Motor neuron (in vitro differentiated cells): Measurements from ENCODE around the gene TLR9. TPM values are rescaled to one million over a fixed set of nuclear protein-coding genes. Genes with fewer than 3 reads are reported as not detected.
"Not testable (repeated sequence)": the region's sequence is repeated elsewhere in the genome, so short reads cannot be mapped to it uniquely, and the experiment has no call there.

Experiments used
- ATAC-seq, 8 experiments: fragments of 200-7000 bp; cut with Tn5 transposase; replicated peaks in 6 of 8; 2 replicates each; pipeline ENCODE4 v1.8.0; 2021; ENCODE audit warnings: mild to moderate bottlenecking in 8 of 8, moderate library complexity in 8 of 8
- H3K27ac ChIP-seq, 2 donors: fragments of 250-450 bp; sonication (Bioruptor Pico); 2 replicates each; pipeline ENCODE4 v1.9.0; 2021; ENCODE audit warnings: antibody characterized with exemption in 2 of 2, mild to moderate bottlenecking in 2 of 2, moderate library complexity in 1 of 2
- H3K4me1 ChIP-seq, 2 donors: fragments of 250-450 bp; sonication (Bioruptor Pico); replicated peaks in 1 of 2; 2 replicates each; pipeline ENCODE4 v1.6.1; 2021; ENCODE audit warnings: antibody characterized with exemption in 2 of 2, mild to moderate bottlenecking in 2 of 2, moderate library complexity in 1 of 2
- H3K4me3 ChIP-seq, 5 donors: fragments of 250-450 bp; sonication (Bioruptor Pico); 2 replicates each; pipeline ENCODE4 v1.9.0; 2021; ENCODE audit warnings: antibody characterized with exemption in 5 of 5, mild to moderate bottlenecking in 5 of 5, moderate library complexity in 4 of 5
- WGBS, 10 experiments: fragments of 450-650 bp; shearing (Covaris generic); methylation state at CpG; one replicate each; pipeline ENCODE4 v1.0.0; 2022; 5-methylcytosine and 5-hydroxymethylcytosine counted together
- in situ Hi-C, 9 experiments: fragments of 400-800 bp; cut with MboI; loops; one replicate each; pipeline ENCODE4 v1.15.0; 2021; ENCODE audit warnings: low sequenced_read_pairs in 9 of 9, low pct_unique_long_range_greater_than_20kb in 2 of 9; ENCODE audit not compliant: unreplicated experiment in 9 of 9
- total RNA-seq, 8 experiments: library from RNA; unstranded; fragments of 300-600 nt; gene quantifications; 2 replicates each; pipeline versions ENCODE4 v1.2.3 to v1.2.4, GENCODE V29; 2022

Gene TLR9, protein sequence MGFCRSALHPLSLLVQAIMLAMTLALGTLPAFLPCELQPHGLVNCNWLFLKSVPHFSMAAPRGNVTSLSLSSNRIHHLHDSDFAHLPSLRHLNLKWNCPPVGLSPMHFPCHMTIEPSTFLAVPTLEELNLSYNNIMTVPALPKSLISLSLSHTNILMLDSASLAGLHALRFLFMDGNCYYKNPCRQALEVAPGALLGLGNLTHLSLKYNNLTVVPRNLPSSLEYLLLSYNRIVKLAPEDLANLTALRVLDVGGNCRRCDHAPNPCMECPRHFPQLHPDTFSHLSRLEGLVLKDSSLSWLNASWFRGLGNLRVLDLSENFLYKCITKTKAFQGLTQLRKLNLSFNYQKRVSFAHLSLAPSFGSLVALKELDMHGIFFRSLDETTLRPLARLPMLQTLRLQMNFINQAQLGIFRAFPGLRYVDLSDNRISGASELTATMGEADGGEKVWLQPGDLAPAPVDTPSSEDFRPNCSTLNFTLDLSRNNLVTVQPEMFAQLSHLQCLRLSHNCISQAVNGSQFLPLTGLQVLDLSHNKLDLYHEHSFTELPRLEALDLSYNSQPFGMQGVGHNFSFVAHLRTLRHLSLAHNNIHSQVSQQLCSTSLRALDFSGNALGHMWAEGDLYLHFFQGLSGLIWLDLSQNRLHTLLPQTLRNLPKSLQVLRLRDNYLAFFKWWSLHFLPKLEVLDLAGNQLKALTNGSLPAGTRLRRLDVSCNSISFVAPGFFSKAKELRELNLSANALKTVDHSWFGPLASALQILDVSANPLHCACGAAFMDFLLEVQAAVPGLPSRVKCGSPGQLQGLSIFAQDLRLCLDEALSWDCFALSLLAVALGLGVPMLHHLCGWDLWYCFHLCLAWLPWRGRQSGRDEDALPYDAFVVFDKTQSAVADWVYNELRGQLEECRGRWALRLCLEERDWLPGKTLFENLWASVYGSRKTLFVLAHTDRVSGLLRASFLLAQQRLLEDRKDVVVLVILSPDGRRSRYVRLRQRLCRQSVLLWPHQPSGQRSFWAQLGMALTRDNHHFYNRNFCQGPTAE
- total RNA-seq: under 1 TPM in 6 of 8 experiments, not detected in 2; 0.08 to 0.29 (median 0.17) TPM

DNA sequence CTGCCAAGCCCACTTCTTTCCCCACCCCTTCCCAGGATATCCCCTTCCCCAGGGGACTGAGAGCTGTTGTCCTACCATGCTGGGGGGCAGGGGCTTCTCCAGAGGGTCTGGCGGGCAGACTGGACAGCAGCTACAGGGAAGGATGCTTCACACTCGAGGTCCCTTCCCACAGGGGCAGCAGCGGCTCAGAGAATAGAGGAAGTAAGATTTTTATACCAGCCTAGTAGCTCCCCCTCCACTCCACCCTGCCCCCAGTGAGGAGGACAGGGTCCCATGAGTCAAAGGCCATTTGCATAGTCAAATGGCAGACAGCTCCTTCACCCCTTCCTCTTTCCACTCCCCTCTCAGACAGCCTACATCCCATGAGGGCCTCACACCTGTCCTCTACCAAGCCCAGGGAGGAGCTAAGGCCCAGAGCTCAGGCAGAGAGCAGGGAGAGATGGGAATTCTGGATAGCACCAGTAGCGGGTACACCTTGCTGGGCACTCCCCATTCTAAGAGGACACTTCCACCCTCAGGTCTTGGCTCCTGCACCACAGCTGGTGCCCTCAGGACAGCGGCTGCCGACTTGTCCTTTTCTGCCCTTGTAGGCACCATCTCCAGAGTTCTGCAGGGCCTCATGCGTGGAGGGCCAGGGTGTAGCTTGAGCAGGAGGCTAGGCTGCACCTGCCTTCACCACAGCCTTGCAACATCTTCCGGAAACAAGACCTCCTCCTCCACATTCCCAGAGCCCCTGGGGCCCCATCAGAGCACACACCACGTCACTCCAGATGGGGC, at the start of gene TLR9:
Gene TLR9, minus strand, starts transcription at position 194 of the 777 bp plus-strand sequence. Its CDS starts 116 bp downstream, at position 78.
- peak in 3 of 8 experiments; percentile 5 to 20 (median 8) for ATAC-seq
- in situ Hi-C loops: no loop called here
- peaks cover 1% of the 10 kb centered on the region in 2 donors for H3K4me1 ChIP-seq
- H3K4me3 ChIP-seq: no peak within 1 kb of the TSS
- no peak within 1 kb of the TSS for H3K27ac ChIP-seq
- WGBS, 10 experiments: 50 to 100% (median 79%) methylated on average over 1 to 6 of the region's 9 CpGs; no CpG with 5 or more reads in 5 of the 10 experiments

- in situ Hi-C loops, ATAC-seq, H3K27ac ChIP-seq, H3K4me3 ChIP-seq: not testable (repeated sequence)
- 87 to 100% (median 97%) methylated on average over 3 to 16 of the region's 18 CpGs; no CpG with 5 or more reads in 1 of the 10 experiments for WGBS, 10 experiments
- H3K4me1 ChIP-seq: peaks cover 19% of the 10 kb centered on the region in 2 donors
These were observed 49.3 kb upstream of the TLR9 start for GRCh38 chr3:52274781-52275180.

DNA sequence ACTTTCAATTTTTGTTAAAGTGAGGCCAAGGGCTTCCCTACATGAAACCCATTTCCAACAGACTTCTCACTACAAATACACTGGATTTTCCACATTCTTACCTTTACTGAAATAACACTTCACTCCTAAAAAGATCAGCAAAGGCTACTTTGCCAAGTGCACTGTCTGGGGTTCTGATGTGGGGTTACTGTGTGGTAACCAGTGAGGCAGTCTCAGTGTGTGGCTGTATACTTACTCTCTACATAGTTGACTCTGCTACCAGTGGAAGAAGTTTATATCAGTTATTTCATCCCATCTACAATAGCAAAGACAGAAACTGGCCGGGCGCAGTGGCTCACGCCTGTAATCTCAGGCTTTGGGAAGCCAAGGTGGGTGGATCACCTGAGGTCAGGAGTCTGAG, 47.4 kb upstream of the TLR9 start:
- H3K4me3 ChIP-seq: no peak overlapping the region
- in situ Hi-C loops: no loop called here
- WGBS, 10 experiments: 80 to 100% (median 85%) methylated on average over 1 to 3 of the region's 3 CpGs; no CpG with 5 or more reads in 6 of the 10 experiments
- no peak overlapping the region for H3K27ac ChIP-seq
- no peak for ATAC-seq
- H3K4me1 ChIP-seq: peaks cover 11 to 12% of the 10 kb centered on the region in 2 donors

DNA sequence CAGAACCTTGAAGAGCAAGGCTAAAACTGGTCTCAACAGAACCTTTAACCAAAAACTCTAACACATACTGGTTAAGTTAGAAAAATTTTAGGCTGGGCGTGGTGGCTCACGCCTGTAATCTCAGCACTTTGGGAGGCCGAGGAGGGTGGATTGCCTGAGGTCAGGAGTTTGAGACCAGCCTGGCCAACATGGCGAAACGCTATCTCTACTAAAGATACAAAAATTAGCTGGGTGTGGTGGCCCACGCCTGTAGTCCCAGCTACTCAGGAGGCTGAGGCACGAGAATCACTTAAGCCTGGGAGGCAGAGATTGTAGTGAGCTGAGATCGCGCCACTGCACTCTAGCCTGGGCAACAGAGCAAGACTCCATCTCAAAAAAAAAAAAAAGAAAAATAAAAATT, 46.7 kb upstream of the TLR9 start:
- ATAC-seq, in situ Hi-C loops, H3K4me3 ChIP-seq, H3K27ac ChIP-seq: not testable (repeated sequence)
- WGBS, 10 experiments: 82 to 100% (median 98%) methylated on average over 1 to 6 of the region's 9 CpGs; no CpG with 5 or more reads in 2 of the 10 experiments
- peaks cover 11 to 12% of the 10 kb centered on the region in 2 donors for H3K4me1 ChIP-seq

GRCh38 chr3:52270252-52270754, 44.9 kb upstream of the TLR9 start:
- Histone ChIP-seq H3K4me1 (peaks cover 0 to 11% of the 10 kb centered on the region in 2 donors), H3K27ac (no peak overlapping the region), H3K4me3 (no peak overlapping the region)
- WGBS, 10 experiments: 41 to 97% (median 90%) methylated on average over 2 to 8 of the region's 9 CpGs; no CpG with 5 or more reads in 1 of the 10 experiments
- in situ Hi-C loops: no loop called here
- ATAC-seq: no peak

DNA sequence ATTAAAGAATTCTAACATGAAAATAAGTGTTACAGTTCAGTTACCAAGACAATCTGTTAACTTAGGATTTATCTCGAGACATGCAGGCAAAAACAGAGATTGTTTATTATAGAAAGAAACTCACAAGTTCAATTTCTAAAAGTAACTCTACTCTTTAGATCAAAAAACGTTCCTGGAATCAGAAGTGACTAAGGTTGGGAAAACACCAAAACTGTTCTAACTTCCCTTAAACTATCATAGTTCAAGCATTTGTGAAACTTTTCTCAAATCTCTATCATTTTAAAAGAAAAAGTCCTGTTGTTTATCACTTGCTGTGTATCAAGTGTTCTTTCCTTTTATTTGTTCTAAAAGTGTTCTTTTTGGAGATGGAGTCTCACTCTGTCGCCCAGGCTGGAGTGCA, 44.3 kb upstream of the TLR9 start:
- 24 to 100% (median 83%) methylated on average over 1 to 3 of the region's 3 CpGs for WGBS, 10 experiments
- ATAC-seq: no peak
- in situ Hi-C loops: no loop called here
- H3K27ac ChIP-seq: no peak overlapping the region
- peaks cover 0 to 11% of the 10 kb centered on the region in 2 donors for H3K4me1 ChIP-seq
- H3K4me3 ChIP-seq: no peak overlapping the region

DNA sequence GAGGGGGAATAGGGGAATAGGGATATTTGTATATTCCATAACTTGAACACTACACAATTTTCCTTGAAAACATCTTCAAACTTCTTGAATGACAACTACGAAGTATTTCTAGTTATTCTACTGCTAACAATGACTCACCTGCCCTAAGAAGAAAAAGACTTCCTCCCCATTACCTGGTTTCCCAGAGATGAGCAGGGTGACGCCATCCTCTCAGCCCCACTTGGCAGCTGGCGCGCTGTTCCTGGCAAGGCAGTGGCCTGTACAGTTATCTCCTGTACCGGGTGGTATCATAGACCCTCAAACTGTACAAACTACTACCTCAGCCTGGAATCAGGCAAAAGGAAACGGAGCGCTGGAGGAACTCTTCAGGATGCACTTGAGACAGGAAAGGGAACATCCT, 42.6 kb upstream of the TLR9 start:
- no peak overlapping the region for H3K4me3 ChIP-seq
- in situ Hi-C loops: no loop called here
- peaks cover 0 to 11% of the 10 kb centered on the region in 2 donors for H3K4me1 ChIP-seq
- ATAC-seq: no peak
- no peak overlapping the region for H3K27ac ChIP-seq
- 89 to 100% (median 97%) methylated on average over 1 to 7 of the region's 7 CpGs; no CpG with 5 or more reads in 2 of the 10 experiments for WGBS, 10 experiments

DNA sequence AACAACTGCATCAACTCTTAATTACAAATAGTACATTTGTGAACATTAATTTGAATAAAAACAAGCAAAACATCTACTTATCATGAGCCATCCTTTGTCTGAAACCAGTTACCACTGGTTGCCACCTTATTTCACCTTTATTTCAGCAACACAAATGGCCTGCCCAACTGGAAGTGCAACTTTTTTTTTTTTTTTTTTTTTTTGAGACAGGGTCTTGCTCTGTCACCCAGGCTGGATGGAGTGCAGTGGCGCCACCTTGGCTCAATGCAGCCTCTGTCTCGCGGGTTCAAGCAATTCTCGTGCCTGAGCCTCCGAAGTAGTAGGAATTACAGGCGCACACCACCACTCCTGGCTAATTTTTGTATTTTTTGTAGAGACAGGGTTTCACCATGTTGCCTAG, 39.9 kb upstream of the TLR9 start:
- 88 to 100% (median 100%) methylated on average over 1 to 6 of the region's 6 CpGs; no CpG with 5 or more reads in 3 of the 10 experiments for WGBS, 10 experiments
- H3K27ac ChIP-seq: no peak overlapping the region
- in situ Hi-C loops: no loop called here
- H3K4me3 ChIP-seq: no peak overlapping the region
- no peaks in the 10 kb centered on the region for H3K4me1 ChIP-seq
- no peak for ATAC-seq

DNA sequence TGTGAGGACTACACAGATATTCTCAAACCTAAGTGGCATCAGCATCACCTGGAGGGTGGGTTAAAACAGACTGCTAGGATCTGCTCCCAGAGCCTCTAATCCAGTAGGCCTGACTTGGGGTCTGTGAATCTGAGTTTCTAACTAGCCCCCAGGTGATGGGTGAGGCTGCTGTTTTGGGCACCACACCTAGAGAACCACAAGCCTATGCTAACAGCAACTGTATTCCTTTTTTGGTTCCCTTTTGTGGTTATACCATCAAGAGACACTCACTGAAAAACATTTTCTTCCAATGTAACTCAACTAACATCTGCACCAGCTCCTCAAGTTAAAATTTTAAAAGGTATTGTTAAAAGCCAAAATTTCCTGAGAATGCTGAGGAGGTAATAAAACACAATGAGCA, 37.0 kb upstream of the TLR9 start:
- ATAC-seq: no peak
- H3K27ac ChIP-seq: no peak overlapping the region
- in situ Hi-C loops: no loop called here
- no peaks in the 10 kb centered on the region for H3K4me1 ChIP-seq
- no peak overlapping the region for H3K4me3 ChIP-seq

- H3K27ac ChIP-seq: no peak overlapping the region
- H3K4me3 ChIP-seq: no peak overlapping the region
- no peak for ATAC-seq
- no peaks in the 10 kb centered on the region for H3K4me1 ChIP-seq
- in situ Hi-C loops: no loop called here
- 71 to 100% (median 88%) methylated on average over 1 to 4 of the region's 4 CpGs; no CpG with 5 or more reads in 1 of the 10 experiments for WGBS, 10 experiments
These were observed 34.0 kb upstream of the TLR9 start for GRCh38 chr3:52259448-52259847.

GRCh38 chr3:52259035-52259434, 33.6 kb upstream of the TLR9 start:
- WGBS, 10 experiments: 0 to 100% (median 71%) methylated on average over 1 of the region's 1 CpG; no CpG with 5 or more reads in 5 of the 10 experiments
- in situ Hi-C loops: no loop called here
- no peaks in the 10 kb centered on the region for H3K4me1 ChIP-seq
- ATAC-seq: no peak
- no peak overlapping the region for H3K4me3 ChIP-seq
- H3K27ac ChIP-seq: no peak overlapping the region

DNA sequence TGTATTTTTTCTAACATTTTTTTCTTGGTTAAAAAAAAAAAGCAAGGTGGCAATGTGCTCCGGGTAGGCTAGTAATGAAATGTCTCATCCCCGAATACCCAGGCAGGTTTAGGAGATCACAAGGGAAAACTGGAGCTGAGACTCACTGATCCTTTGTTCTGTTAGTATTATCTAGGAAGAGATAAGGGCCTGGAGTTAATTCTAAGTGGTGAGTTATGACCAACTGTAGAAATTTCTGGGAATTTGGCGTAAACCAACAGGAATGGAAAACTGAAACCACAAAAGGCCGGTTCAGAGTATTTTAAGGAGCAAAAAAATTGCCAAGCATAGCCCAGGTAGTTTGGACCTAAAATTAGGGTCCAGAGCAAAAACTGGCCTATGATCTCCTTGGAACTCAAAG, 32.5 kb upstream of the TLR9 start:
- ATAC-seq: no peak
- in situ Hi-C loops: no loop called here
- whole genome bisulfite sequencing, 10 experiments: 57 to 100% (median 100%) methylated on average over 1 to 4 of the region's 4 CpGs
- no peaks in the 10 kb centered on the region for H3K4me1 ChIP-seq
- H3K27ac ChIP-seq: no peak overlapping the region
- H3K4me3 ChIP-seq: no peak overlapping the region
